IMR-90 (cell line): ENCODE data around the gene UPK3A. TPM values are rescaled to one million over a fixed set of nuclear protein-coding genes. Genes with fewer than 3 reads are reported as not detected.

ENCODE experiments used
- ATAC-seq: fragments of 200-7000 bp; cut with Tn5 transposase; 2 replicates; pipeline ENCODE4 v1.9.1; 2020; ENCODE audit warnings: low read depth, mild to moderate bottlenecking, moderate library complexity
- BruUV-seq: library from RNA; stranded (reverse); fragments of 400-500 nt; replicated peaks from 2 replicates; lab custom pipeline; 2021; lab: Mats Ljungman, UMichigan
- CTCF ChIA-PET: fragments of 300-600 bp; formaldehyde crosslinking; extraction: SDS; loops from one replicate; lab custom pipeline; 2021; ENCODE audit warnings: antibody characterized with exemption; lab: Yijun Ruan, JAX
- POLR2A ChIA-PET: fragments of 300-600 bp; sonication (Branson Sonifier 250); formaldehyde crosslinking; loops from one replicate; lab custom pipeline; 2022; ENCODE audit warnings: antibody characterized with exemption; ENCODE audit not compliant: unreplicated experiment; lab: Charles Lee
- DNase-seq: peaks from one replicate; pipeline ENCODE4 v3.0.0; 2013
- H2AFZ ChIP-seq: replicated peaks from 2 replicates; pipeline ENCODE3; 2013; ENCODE audit warnings: low read length, mild to moderate bottlenecking; ENCODE audit not compliant: poor library complexity
- H2AK5ac ChIP-seq: 2 replicates; pipeline ENCODE4 v1.6.1; 2013; ENCODE audit warnings: low read depth, low read length, inconsistent platforms
- H2AK9ac ChIP-seq: replicated peaks from 2 replicates; pipeline ENCODE3; 2013; ENCODE audit warnings: mild to moderate bottlenecking, low read depth, low read length, moderate library complexity; ENCODE audit not compliant: poor library complexity
- H2BK120ac ChIP-seq: 2 replicates; pipeline ENCODE4 v1.6.1; 2013; ENCODE audit warnings: low read depth, low read length, inconsistent platforms
- H2BK15ac ChIP-seq: 3 replicates; pipeline ENCODE4 v1.6.1; 2013; ENCODE audit warnings: low read depth, low read length, inconsistent platforms
- H2BK20ac ChIP-seq: 2 replicates; pipeline ENCODE4 v1.6.1; 2013; ENCODE audit warnings: low read depth, mild to moderate bottlenecking, inconsistent platforms, low read length, moderate library complexity
- H2BK5ac ChIP-seq: 2 replicates; pipeline ENCODE4 v1.6.1; 2013; ENCODE audit warnings: mild to moderate bottlenecking, low read depth, low read length, inconsistent platforms; ENCODE audit not compliant: poor library complexity, severe bottlenecking
- H3K14ac ChIP-seq: replicated peaks from 2 replicates; pipeline ENCODE4 v1.6.1; 2013; ENCODE audit warnings: low read depth, low read length, inconsistent platforms
- H3K18ac ChIP-seq: 2 replicates; pipeline ENCODE4 v1.6.1; 2013; ENCODE audit warnings: low read depth, low read length, control low read depth
- H3K23ac ChIP-seq: 2 replicates; pipeline ENCODE4 v1.6.1; 2013; ENCODE audit warnings: low read depth, low read length, inconsistent platforms
- H3K27ac ChIP-seq: 2 replicates; pipeline ENCODE4 v1.5.1; 2013; ENCODE audit warnings: mild to moderate bottlenecking, control low read depth, low read length; ENCODE audit not compliant: insufficient read depth
- H3K27me3 ChIP-seq: 2 replicates; pipeline ENCODE4 v1.6.1; 2013; ENCODE audit warnings: low read length; ENCODE audit not compliant: control insufficient read depth, insufficient read depth
- H3K36me3 ChIP-seq: 2 replicates; pipeline ENCODE4 v1.6.1; 2013; ENCODE audit warnings: low read length, mixed read lengths; ENCODE audit not compliant: control insufficient read depth, insufficient read depth
- H3K4ac ChIP-seq: 2 replicates; pipeline ENCODE4 v1.6.1; 2013; ENCODE audit warnings: low read depth, low read length, inconsistent platforms
- H3K4me1 ChIP-seq: 2 replicates; pipeline ENCODE4 v1.6.1; 2013; ENCODE audit warnings: low read length, mixed read lengths; ENCODE audit not compliant: control insufficient read depth, insufficient read depth
- H3K4me2 ChIP-seq: 2 replicates; pipeline ENCODE4 v1.6.1; 2013; ENCODE audit warnings: low read depth, mild to moderate bottlenecking, control low read depth, low read length, moderate library complexity
- H3K4me3 ChIP-seq: 2 replicates; pipeline ENCODE4 v1.5.1; 2013; ENCODE audit warnings: low read depth, mild to moderate bottlenecking, control low read depth, low read length, moderate library complexity; ENCODE audit not compliant: insufficient read depth
- H3K56ac ChIP-seq: 2 replicates; pipeline ENCODE4 v1.6.1; 2013; ENCODE audit warnings: low read length, inconsistent platforms; ENCODE audit not compliant: insufficient read depth; ENCODE audit errors: extremely low read depth
- H3K79me1 ChIP-seq, 2 experiments: 2 replicates each; pipeline ENCODE4 v1.6.1; 2013; ENCODE audit warnings: low read length in 2 of 2, inconsistent platforms in 1 of 2, low read depth in 1 of 2
- H3K9ac ChIP-seq: 2 replicates; pipeline ENCODE4 v1.6.1; 2013; ENCODE audit warnings: low read depth, low read length, control low read depth
- H3K9me1 ChIP-seq: 2 replicates; pipeline ENCODE4 v1.6.1; 2013; ENCODE audit warnings: low read length, inconsistent platforms; ENCODE audit not compliant: insufficient read depth
- H3K9me3 ChIP-seq: 2 replicates; pipeline ENCODE4 v1.6.1; 2013; ENCODE audit warnings: low read length; ENCODE audit not compliant: control insufficient read depth, insufficient read depth
- H4K20me1 ChIP-seq: 2 replicates; pipeline ENCODE4 v1.6.1; 2013; ENCODE audit warnings: low read length, inconsistent platforms; ENCODE audit not compliant: insufficient read depth
- H4K5ac ChIP-seq: 2 replicates; pipeline ENCODE4 v1.6.1; 2013; ENCODE audit warnings: mild to moderate bottlenecking, low read depth, low read length, control low read depth
- H4K8ac ChIP-seq, 2 experiments: 2 replicates each; pipeline ENCODE4 v1.6.1; 2013; ENCODE audit warnings: low read depth in 2 of 2, low read length in 2 of 2, control low read depth in 1 of 2, inconsistent platforms in 1 of 2
- H4K91ac ChIP-seq: 2 replicates; pipeline ENCODE4 v1.6.1; 2013; ENCODE audit warnings: low read depth, low read length, inconsistent platforms; ENCODE audit not compliant: insufficient read depth
- BHLHE40 ChIP-seq: fragments of 150-350 bp; IDR thresholded peaks from 2 replicates; pipeline ENCODE4 v1.6.1; 2016; ENCODE audit warnings: mild to moderate bottlenecking, low read depth, low read length
- CEBPB ChIP-seq: IDR thresholded peaks from 2 replicates; pipeline ENCODE4 v1.6.1; 2012; ENCODE audit warnings: low read depth, low read length, improper control_type of control experiment
- CHD1 ChIP-seq: IDR thresholded peaks from 2 replicates; pipeline ENCODE4 v1.6.1; 2012; ENCODE audit warnings: low read depth, low read length, improper control_type of control experiment
- FOS ChIP-seq: fragments of 150-350 bp; IDR thresholded peaks from 2 replicates; pipeline ENCODE4 v1.6.1; 2016; ENCODE audit warnings: low read depth, low read length
- MAFK ChIP-seq: IDR thresholded peaks from 2 replicates; pipeline ENCODE4 v1.6.1; 2012; ENCODE audit warnings: low read depth, low read length, improper control_type of control experiment
- MAZ ChIP-seq: IDR thresholded peaks from 2 replicates; pipeline ENCODE4 v1.6.1; 2012; ENCODE audit warnings: low read depth, mild to moderate bottlenecking, low read length, improper control_type of control experiment, moderate library complexity, borderline replicate concordance
- MXI1 ChIP-seq: IDR thresholded peaks from 2 replicates; pipeline ENCODE4 v1.6.1; 2012; ENCODE audit warnings: low read depth, mild to moderate bottlenecking, low read length, moderate library complexity, borderline replicate concordance
- NFE2L2 ChIP-seq: fragments of 150-350 bp; IDR thresholded peaks from 2 replicates; pipeline ENCODE4 v1.6.1; 2016; ENCODE audit warnings: low read depth, mild to moderate bottlenecking, low read length
- POLR2A ChIP-seq: IDR thresholded peaks from 2 replicates; pipeline ENCODE4 v1.6.1; 2012; ENCODE audit warnings: mild to moderate bottlenecking, low read depth, low read length
- RAD21 ChIP-seq: IDR thresholded peaks from 2 replicates; pipeline ENCODE4 v1.6.1; 2012; ENCODE audit warnings: low read length, improper control_type of control experiment
- RCOR1 ChIP-seq: IDR thresholded peaks from 2 replicates; pipeline ENCODE4 v1.6.1; 2012; ENCODE audit warnings: mild to moderate bottlenecking, low read length, improper control_type of control experiment; ENCODE audit not compliant: insufficient replicate concordance
- RFX5 ChIP-seq: IDR thresholded peaks from 2 replicates; pipeline ENCODE4 v1.8.0; 2012; ENCODE audit warnings: low read depth, mild to moderate bottlenecking, low read length, moderate library complexity
- SMC3 ChIP-seq: fragments of 150-350 bp; IDR thresholded peaks from 2 replicates; pipeline ENCODE4 v1.6.1; 2016; ENCODE audit warnings: low read depth, mild to moderate bottlenecking, antibody characterized with exemption, low read length, moderate library complexity
- WGBS, 2 experiments: methylation state at CpG; one replicate each; pipeline versions ENCODE4 v1.1.5 to v1.1.7; 2013; ENCODE audit warnings: missing lambda C conversion rate in 2 of 2; ENCODE audit not compliant: insufficient read length in 1 of 2; ENCODE audit errors: extremely low coverage in 2 of 2; 5-methylcytosine and 5-hydroxymethylcytosine counted together
- dilution Hi-C: fragments of 300-500 bp; cut with HindIII; formaldehyde crosslinking; loops from one replicate; pipeline ENCODE4 v1.14.3; 2018; ENCODE audit warnings: low sequenced_read_pairs; ENCODE audit not compliant: unreplicated experiment
- in situ Hi-C: fragments of 300-500 bp; cut with MboI; formaldehyde crosslinking; loops from 3 replicates; pipeline ENCODE4 v1.14.3; 2019; ENCODE audit warnings: low sequenced_read_pairs, inconsistent platforms, mixed read lengths
- intact Hi-C: fragments of 100-400 bp; cut with micrococcal nuclease; formaldehyde crosslinking; loops from 2 replicates; pipeline ENCODE4 v1.10.0; 2022
- polyA plus RNA-seq, 3 experiments: library from polyadenylated mRNA; depleted of rRNA; stranded (reverse); fragments of >200 nt; gene quantifications; 2 replicates each; pipeline ENCODE4 v1.2.3, GENCODE V29; 2012; ENCODE audit warnings: low replicate concordance in 1 of 3
- total RNA-seq: library from RNA; depleted of rRNA; stranded (reverse); fragments of >200 nt; gene quantifications from 2 replicates; pipeline ENCODE4 v1.2.3, GENCODE V29; 2012
- TF ChIP-seq, protein P1 (sequence below): fragments of 150-350 bp; IDR thresholded peaks from 2 replicates; pipeline ENCODE4 v1.6.1; 2017; ENCODE audit warnings: mild to moderate bottlenecking, antibody characterized with exemption, low read length, low read depth
- TF ChIP-seq, protein P2 (sequence below): conservative IDR thresholded peaks from 2 replicates; pipeline ENCODE4 v1.5.1; 2012; ENCODE audit warnings: mild to moderate bottlenecking, low read depth, low read length, improper control_type of control experiment
- TF ChIP-seq, protein P3 (sequence below): fragments of 150-350 bp; IDR thresholded peaks from 2 replicates; pipeline ENCODE4 v1.6.1; 2016; ENCODE audit warnings: low read depth, mild to moderate bottlenecking, low read length, moderate library complexity, borderline replicate concordance

Gene UPK3A
- total and polyA plus RNA-seq, 2 of the 4 experiments (the other 2 are of a cell fraction): not detected

DNA sequence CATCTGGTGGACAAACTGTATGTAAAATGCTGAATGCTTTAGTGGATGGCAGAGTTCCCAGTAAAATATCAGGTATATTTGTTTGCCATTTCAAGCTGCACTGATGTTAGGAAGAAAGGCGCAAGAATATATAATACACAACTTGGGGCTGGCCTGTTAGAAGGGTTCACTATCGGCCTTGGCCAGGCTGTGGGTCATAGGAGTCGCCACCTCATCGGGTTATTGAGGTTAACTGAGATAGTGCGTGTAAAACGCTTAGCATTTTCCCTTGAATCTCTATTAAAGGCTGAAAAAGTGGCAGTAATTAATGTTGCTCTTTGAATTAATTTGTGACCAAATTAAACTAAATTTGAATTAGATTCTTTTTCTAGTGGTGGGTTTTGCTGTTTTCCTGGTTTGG, 30.0 kb downstream of the UPK3A start:
- Histone ChIP-seq H3K36me3 (no peaks in the 10 kb centered on the region; the same call in 1 of the 2 replicates), H3K27me3 (no peaks in the 10 kb centered on the region), H2AK9ac (no peak overlapping the region), H3K4me3 (no peak overlapping the region), H4K91ac (no peak overlapping the region), H2BK5ac (no peak overlapping the region), H4K20me1 (peaks cover 19% of the 10 kb centered on the region; the same call in 1 of the 2 replicates), H2AK5ac (no peak overlapping the region), H3K9me3 (no peaks in the 10 kb centered on the region), H3K4me1 (peaks cover 21% of the 10 kb centered on the region), H3K79me1 (peaks cover 21 to 83% of the 10 kb centered on the region in 2 experiments), H3K9me1 (peaks cover 10% of the 10 kb centered on the region), H2BK15ac (no peak overlapping the region), H3K18ac (no peak overlapping the region), H3K9ac (no peak overlapping the region), H4K8ac (no peak overlapping the region), H2BK20ac (no peak overlapping the region), H2AFZ (no peak overlapping the region), H3K27ac (no peak overlapping the region), H3K23ac (no peak overlapping the region), H4K5ac (no peak overlapping the region), H3K4ac (no peak overlapping the region), H3K4me2 (no peak overlapping the region), H2BK120ac (no peak overlapping the region), H3K56ac (no peak overlapping the region), H3K14ac (no peak overlapping the region)
- BruUV-seq: no TSS peak
- ChIA-PET POLR2A (no interaction called here), CTCF (no interaction called here)
- no CpG with 5 or more reads among the region's 6 CpGs for WGBS, 2 experiments
- no peak for TF ChIP-seq SMC3
- TF ChIP-seq CEBPB: no peak
- TF ChIP-seq BHLHE40: no peak
- TF ChIP-seq FOS: no peak
- TF ChIP-seq NFE2L2: no peak
- TF ChIP-seq, protein P1, sequence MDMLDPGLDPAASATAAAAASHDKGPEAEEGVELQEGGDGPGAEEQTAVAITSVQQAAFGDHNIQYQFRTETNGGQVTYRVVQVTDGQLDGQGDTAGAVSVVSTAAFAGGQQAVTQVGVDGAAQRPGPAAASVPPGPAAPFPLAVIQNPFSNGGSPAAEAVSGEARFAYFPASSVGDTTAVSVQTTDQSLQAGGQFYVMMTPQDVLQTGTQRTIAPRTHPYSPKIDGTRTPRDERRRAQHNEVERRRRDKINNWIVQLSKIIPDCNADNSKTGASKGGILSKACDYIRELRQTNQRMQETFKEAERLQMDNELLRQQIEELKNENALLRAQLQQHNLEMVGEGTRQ: no peak
- no peak for TF ChIP-seq RCOR1
- TF ChIP-seq RFX5: no peak
- TF ChIP-seq RAD21: no peak
- no peak for TF ChIP-seq MAFK
- no peak for TF ChIP-seq MAZ
- TF ChIP-seq POLR2A: no peak
- no peak for TF ChIP-seq MXI1
- TF ChIP-seq, protein P2, sequence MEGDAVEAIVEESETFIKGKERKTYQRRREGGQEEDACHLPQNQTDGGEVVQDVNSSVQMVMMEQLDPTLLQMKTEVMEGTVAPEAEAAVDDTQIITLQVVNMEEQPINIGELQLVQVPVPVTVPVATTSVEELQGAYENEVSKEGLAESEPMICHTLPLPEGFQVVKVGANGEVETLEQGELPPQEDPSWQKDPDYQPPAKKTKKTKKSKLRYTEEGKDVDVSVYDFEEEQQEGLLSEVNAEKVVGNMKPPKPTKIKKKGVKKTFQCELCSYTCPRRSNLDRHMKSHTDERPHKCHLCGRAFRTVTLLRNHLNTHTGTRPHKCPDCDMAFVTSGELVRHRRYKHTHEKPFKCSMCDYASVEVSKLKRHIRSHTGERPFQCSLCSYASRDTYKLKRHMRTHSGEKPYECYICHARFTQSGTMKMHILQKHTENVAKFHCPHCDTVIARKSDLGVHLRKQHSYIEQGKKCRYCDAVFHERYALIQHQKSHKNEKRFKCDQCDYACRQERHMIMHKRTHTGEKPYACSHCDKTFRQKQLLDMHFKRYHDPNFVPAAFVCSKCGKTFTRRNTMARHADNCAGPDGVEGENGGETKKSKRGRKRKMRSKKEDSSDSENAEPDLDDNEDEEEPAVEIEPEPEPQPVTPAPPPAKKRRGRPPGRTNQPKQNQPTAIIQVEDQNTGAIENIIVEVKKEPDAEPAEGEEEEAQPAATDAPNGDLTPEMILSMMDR: no peak
- TF ChIP-seq, protein P3, sequence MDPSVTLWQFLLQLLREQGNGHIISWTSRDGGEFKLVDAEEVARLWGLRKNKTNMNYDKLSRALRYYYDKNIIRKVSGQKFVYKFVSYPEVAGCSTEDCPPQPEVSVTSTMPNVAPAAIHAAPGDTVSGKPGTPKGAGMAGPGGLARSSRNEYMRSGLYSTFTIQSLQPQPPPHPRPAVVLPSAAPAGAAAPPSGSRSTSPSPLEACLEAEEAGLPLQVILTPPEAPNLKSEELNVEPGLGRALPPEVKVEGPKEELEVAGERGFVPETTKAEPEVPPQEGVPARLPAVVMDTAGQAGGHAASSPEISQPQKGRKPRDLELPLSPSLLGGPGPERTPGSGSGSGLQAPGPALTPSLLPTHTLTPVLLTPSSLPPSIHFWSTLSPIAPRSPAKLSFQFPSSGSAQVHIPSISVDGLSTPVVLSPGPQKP: no peak
- TF ChIP-seq CHD1: no peak
- dilution Hi-C loops (no loop called here), in situ Hi-C loops (no loop called here), intact Hi-C loops (no loop called here)
- DNase-seq (no peak), ATAC-seq (no peak)
